ENCODE results near the gene PCDH9.

The PCDH9 gene

DNA sequence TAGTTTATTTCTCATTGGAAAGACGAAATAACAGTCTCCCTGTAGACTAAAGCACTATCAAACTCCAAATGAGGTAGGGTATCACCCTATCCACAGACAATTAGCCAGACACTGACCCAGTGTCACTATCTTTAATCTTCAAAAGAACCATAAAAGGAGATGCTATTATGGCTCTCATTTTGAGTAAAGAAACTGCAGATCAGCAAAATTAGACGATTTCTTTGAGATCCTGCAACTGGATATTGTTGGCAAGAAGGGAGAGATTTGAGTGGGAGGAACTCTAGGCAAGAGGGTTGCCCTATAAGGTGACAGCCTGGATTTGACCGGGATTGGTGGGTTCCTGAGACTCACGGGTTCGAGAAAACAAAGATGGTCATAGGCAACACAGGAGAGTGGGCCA lies 71.2 kb downstream of the PCDH9 start:
- DNase-seq = no peak

DNA sequence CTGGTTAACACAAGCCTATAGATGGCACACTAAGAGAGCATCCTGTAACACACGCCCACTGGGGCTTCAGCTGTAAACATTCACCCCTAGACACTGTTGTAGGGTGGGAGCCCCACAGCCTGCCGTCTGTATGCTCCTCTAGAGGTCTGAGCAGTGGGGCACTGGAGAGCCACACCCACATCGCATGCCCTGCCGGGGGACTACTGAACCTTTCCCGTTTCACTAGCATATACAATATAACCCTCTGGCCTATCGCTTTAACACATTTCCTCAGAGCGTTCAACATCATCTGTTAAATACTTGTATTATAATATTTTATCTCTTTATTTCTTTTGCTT lies 73.4 kb downstream of the PCDH9 start:
- DNase-seq = no peak

DNA sequence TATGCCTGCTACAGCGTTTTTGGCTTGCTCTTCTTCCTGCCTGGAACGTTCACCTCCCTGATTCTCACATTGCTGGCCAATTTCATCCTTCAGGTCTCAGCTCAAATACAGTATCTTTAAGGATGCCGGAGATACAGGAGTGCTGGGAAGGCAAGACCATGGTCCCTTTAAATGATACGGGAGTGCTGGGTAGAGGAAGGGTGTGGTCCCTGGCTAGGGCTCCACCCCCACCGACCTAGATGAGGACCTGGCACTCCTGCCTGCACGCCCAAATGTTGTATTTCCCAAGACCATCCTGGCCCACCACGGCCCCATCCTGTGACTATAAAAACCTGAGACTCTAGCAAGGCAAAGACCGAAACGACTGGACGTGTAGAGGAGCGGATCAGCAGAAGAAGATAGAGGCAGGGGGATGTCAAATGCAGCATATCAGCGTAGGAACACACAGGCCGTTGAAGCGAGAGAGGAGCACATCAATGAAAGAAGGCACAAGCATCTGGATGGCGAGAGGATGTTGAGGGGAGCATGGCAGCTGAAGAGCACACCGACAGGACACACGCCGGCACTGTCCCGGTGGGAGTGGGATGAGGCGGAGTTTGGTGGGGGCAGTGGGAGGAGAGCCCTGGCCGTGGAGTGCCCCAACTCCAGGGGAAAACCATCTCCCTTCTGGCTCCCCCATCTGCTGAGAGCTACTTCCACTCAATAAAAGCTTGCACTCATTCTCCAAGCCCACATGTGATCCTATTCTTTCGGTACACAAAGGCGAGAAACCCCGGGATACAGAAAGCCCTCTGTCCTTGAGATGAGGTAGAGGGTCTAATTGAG lies 74.0 kb downstream of the PCDH9 start:
- no peak for DNase-seq

DNA sequence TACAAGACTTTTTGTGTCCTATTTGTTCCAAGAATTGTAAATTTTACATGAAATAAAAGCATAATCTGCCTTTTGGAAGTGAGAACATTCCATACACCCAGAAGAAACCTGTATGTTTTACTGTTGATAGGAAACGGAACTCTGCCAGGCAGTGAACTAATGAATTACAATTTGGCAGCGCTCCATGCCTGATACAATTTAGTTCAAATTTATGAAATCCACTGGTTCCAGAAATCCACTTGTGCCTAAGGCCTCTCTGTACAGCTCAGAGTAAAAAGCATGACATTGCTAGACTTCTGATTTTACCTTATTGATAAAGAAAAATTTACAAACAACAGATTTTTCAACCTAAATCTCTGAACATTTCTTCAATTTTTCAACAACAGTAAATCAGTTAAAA lies 78.1 kb downstream of the PCDH9 start:
- DNase-seq = no peak

DNA sequence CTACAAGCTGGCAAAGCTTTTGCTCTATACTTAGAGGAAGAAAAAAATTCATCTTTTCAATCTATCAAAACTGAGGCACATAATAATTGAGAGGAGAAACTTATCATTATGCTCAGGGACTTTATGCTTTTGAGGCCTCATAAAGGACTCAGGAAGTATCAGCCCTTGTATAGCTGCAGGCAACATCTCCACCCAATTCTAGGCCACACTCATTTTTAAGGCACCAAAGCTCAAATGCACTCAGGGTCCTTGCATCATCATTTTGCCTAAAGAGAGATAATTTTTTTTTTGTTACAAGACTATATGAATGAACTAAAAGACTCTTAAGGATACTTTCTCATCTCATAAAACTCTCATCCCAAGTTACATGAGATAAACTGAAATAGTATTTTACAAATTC lies 78.5 kb downstream of the PCDH9 start:
- no peak for DNase-seq

DNA sequence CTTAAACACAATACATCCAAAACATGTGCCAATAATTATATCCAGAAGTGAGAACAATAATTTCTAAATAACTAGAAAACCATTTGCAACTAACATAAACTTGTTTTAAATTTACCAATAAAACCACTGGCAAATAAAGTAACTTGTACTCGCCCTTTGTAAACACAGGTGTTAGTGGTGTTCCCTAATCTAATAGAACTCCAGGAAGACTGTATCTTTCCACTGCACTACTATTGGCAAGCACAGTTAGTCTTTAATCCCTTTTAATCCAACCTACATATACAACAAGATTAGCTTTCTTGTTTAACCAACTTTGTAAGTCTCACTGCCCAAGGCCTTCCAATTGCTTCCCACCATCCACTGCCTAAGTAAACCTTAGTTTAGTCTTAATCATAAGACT lies 79.5 kb downstream of the PCDH9 start:
- DNase-seq = no peak

DNA sequence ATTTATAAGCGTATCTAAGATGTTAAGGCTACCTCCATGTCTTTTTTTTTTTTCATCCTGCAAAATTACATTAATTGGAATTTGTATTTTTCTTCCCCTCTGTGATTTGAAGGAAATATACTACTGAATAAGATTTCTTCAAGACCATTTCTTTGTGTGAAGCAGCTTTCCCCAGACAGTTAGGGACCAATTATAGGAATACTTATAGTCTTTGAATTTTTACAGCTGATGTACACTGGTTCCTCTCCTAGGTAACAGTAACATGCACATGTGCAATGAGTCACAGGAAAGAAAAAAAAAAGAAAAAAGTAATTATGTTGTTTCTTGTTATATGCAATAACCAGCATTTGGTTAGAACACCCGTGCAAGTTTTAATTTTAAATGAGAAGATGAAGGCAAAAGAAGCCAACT lies 82.0 kb downstream of the PCDH9 start:
- no peak for DNase-seq

DNA sequence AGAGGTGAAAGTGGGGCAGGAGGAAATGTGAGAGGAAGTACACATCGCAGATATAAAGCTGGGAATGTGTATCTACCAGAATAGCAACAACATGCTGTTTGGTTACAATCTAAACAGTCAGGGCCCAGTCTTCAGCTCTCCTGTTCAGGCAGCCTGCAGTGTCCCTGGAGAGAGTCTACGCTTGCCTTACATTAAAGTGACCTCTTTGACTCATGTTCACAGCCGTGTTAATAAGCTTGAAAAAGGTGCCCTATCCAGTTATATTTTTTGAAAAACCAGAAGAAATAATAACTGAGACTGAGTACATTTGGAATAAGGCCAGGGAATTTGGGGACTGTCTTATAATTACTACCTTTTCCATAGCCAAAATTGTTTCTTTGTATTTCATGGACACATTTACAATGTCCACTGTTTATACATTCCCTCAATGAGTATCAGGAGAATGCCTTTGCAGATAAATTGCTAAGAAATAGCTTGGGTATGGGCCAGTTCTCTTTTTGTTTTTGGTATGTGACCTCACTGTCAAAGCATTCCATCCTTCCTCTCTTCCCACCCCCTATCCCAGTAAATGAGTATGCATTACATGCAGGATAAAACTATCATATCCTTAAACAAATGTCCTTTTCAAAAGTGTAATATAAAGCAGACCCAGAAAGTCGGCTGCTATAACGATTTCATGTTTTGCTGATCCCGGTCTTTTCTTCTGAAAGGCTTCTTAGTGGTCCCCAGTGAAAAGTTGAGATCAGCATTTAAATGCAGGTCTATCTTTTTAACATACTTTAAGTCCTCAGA lies 82.6 kb downstream of the PCDH9 start:
- no peak for DNase-seq

DNA sequence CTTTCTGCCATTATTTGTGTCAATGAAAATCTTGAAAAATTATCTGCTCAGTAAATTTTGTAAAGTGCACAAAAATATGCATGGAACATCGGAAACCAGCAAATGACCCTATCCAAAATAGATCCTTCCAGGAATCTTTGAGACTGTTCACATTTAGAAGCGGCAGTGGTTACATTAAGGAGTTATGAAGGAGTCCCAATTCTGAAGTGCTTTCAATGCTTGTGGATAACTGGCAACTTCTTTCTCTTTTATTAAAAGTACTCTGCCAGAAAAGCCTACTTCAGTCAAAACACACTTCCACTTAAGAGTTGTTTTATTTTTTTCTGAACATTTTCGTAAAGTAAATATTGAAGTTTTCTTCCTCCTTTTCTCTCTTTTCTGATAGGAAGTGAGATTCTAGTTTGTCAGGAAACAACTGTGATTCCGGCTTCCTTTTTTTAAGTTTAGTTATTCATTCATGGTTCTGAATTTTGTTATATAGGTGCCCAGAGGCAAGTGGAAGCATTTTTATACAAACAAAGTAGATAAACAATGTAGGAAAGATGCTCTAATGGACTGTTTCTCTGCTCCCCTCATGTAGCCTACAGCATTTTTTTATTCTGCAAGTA lies 83.5 kb downstream of the PCDH9 start:
- no peak for DNase-seq

DNA sequence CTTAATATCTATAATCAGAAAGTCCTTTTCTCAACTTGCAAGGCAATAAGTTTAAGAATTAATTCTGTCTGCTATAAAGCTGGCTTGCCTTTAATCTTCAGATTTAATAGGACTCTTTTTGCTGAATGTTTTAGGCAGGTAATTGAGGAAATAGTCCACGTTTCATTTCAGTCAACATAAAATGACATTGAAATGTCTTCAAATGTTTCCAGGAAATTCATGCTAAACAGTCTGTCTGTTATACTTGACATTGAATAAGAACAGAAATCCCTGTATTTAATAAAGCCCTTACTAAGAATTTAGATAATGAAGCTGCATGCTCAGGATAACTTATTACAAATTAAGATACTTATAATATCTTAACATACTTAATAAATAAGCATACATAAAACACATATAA lies 84.2 kb downstream of the PCDH9 start:
- DNase-seq = no peak

DNA sequence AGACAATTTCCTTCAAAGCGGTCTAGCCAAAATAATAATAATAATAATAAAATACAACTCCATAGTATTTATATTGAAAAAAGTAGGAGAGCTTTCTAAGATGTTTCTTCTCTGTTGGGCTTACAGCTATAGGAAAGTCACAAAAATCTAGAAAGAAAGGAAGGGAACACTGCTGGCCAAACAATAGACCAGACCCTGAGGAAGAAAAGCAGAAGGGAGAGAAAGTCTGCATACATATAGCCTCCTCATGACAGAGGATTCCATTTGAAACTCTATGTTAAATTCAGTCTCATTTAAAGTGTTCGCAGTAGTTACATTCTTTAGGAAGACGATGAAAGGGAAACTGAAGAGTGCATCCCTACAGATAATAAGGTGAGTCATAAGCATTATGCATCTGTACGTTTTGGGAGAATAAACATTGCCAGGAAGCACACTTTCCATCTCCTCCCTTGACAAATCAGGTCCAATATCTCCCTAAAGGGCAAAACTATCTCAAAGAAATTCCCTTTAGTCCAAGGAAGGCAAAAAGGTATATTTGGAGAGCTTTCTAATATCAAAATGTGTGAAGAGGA lies 86.5 kb downstream of the PCDH9 start:
- no peak for DNase-seq

DNA sequence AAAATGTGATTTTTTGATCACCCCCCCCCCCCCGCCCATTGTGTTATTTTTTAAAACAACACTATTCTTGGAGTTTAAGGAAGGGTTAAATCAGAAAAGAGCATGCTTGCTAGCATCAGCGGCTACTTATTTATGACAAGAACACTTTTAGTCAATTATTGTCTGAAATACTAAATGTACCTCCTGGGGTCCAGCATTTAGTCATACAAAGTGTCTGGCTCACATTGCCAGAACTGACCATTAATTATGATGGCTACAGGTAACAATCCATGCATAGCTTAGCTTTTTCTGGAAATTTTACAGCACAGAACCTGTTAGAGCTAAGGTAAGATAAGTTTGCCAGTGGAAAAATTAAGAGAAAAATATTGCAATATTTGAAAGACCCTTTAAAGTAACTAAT lies 90.1 kb downstream of the PCDH9 start:
- no peak for DNase-seq

DNA sequence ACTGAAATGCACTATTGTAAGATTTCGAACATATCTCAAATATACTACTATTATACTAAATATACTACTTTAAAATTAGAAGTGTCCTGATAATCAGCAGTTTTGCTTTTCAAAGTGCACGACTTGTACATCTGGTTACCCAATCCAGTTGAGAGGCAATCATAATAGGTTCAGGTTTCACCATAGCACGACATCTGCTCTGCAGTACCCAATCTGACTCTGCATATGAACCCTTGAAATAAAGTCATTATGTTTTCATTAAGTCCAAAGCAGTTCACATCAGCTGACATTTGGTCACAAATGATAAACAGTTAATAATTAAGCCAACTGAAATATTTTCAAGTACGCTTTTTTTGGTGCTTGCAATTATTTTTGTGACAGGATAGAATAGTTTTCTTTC lies 90.6 kb downstream of the PCDH9 start:
- no peak for DNase-seq

DNA sequence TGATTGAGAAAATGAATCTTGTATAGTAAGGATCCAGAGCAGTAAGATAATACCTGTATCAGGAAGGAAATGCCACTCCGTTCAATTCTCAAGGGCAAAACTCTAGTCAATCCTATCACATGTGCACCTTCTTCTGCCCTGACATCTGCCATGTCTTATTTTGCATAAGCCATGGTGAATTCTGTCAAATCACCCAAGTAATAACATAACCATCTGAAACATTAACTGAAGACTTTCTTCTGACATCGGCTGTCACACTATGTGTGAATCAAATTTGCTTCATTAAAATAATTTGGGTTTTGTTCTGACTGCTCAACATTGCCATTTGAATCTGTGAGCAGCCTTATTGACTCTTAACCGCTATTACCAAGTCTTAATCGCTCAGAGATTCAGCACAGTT lies 91.2 kb downstream of the PCDH9 start:
- no peak for DNase-seq

DNA sequence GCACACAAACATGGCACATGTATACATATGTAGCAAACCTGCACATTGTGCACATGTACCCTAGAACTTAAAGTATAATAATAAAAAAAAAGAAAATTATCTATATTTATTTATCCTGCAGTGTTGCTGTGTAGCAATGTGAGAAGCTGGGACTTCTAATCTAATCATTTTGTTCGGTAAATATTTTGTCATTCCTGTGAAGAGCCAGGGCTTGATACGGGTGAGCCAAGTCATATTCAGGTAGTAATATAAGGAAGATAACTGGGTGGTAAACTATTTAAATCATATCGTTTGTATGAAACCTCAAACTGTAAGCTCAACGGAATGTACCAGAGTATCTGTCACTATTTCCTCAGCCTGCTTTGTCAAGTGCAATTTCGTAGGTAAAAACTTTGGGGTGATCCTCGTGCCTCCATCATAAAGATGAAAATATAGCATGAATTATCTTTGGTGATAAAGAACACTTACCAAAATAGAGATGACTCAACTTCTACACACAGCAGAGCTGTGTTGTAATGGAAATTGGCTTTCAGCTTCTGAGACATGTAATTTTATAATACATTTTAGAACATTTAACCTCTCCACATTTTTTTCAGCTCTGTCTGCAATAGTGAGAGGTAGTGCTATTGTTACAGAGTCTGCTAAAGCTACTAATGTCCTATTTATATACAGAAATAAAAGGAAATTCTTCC lies 92.9 kb downstream of the PCDH9 start:
- peak; percentile 14 for DNase-seq

DNA sequence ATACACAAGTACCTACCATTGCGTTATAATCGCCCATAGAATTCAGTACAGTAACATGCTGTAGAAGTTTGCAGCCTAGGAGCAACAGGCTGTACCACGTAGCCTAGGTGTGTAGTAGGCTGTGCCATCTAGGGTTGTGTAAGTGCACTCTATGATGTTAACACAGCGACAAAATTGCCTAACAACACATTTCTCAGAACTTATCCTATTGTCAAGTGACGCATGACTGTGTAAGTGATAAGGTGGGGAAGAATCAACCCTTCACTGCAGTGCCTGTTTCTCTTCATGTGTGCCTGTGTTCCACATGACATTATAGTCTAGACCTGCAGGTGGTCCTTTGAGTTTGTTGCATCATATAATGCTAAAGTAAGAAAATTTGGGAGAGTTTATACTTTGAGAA lies 94.0 kb downstream of the PCDH9 start:
- DNase-seq = peak; percentile 83

DNA sequence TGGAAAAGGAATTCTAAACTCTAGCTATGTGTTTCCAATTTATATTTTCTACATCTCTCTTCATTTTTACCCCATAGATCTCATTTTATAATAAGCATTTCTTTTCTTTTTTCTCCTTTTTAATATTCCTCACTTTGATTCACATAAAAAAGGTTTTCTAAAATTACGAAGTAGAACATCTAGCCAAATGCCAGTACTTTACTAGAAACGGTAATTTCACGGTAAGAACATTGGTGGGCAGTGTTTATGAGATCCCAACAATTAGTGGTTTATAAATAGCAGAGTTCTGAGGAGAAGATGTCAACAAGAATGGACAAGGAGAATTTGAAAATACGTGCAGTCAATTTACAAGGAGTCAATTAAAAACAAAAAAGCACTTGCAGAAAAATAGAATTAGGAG lies 94.8 kb downstream of the PCDH9 start:
- DNase-seq = peak; percentile 34

DNA sequence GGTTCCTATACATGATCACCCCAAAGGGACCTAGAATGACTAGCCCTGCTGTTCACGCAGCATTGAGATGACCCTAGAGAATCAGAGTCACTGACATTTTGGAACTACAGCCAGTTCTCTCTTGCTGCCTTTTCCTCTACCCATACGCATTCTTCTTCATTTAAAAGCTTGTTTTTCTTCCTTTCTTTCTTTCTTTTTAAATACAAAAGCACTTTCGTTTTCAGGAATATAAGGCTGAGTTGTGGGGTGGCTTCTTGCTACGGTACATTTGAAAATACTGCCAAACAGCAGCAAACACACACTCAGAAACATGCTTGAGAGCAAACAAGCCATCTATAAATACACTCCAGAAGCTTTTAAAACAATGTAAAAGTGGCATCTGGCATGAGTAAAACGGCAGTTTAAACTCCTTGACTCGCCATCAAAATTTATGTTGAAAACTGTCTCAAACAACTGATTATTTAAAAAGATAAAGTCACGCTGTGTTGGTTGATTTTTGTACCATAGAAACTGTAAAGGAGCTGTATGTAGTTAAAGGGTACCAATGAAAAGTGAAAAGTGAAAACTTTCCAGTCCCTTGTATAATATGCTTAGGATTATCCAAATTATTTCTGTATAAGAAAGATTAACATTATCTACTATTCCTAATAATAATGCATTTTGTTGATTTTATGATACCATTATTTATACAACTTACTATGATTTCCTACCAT lies 95.6 kb downstream of the PCDH9 start:
- DNase-seq = peak; percentile 48

DNA sequence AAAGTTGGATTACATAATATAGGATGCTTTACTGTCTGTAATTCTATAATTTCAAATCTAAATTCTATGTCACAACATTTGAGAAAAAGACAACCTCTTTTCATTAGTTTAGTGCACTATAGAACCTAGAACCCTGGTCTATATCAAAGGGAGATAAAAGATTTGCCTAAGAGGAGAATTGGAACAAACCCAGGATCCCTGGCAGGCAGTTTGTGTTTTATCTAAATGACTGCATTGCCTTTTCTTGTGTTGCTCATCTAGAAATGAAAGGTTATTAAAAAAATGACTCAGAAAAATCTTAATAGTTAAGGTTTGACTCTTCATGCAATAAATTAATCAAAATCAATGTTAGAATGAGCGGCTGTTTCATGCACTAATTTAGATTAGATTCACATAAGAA lies 96.7 kb downstream of the PCDH9 start:
- DNase-seq = peak; percentile 30

DNA sequence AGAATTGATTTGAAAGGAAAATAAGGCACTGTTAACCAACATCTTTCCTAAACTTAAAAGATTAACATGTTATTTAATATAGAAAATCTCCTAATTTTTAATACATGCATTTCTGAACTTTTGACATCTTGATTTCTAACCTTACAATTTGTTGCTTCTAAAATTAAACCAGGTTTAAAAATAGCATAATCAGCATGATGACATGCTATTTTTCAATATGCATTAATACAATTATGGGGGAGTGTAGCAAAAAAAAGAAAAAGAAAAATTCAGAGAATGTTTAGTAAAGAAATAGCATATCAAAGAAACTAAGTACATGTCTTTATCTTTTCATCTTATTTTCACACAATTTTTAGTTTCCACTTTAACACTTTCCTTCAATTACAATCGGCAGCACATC lies 98.7 kb downstream of the PCDH9 start:
- DNase-seq = no peak

DNA sequence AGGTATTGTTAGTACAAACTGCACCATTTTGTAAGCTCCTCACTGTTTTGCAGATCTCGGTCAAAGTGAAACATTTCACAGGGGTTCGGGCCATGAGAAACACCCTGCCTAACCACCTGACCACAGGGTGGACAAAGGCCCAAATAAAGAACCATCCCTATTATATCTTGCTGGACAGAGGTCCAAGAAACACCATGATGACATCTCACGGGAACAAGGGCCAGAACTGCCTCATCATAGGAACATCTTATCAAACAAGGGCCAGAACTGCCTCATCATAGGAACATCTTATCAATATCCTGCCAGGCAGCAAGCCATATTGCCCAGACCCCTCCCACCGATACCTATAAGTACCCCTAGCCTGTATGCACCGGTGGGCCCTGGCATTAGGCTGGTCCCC lies 99.7 kb downstream of the PCDH9 start:
- DNase-seq = peak; percentile 79

DNA sequence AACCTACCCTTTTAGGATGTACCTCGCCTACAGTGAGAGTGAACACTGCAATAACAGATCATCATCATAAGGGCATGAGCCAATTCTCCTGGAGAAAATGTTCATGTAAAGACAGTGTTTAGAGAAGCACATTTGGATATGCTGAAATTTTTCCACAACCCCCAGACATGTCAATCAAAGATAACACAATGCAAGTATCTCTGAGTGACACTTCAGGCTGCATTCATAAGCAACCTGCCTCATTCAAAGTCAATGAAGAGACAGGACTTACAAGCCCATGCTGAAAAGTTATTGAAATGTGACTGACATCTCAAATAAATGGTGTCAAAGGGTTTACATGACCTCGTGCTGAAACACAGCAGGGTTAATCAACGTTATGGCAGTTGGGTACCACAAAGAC lies 102.0 kb downstream of the PCDH9 start:
- DNase-seq = no peak

DNA sequence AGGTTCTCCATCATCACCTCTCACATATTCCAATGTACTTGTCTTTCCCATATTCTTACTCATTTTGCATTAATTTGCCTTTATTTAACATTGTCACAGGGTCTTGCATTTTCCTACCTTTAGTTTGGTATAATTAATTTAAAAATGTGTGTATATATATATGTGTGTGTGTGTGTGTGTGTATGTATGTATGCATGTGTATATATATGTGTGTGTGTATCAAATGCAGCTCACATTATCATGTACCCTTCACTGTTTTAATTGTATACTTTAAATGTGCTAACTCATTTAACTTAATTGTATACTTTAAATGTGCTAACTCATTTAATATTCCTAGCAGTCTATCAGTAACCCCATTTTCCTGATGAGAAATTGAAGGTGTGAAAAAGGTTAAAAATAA lies 104.5 kb downstream of the PCDH9 start:
- DNase-seq = no peak

Data from OCI-M1 (cell line).